HepG2 (cell line): Measurements from ENCODE around the gene PRDX2. TPM values are rescaled to one million over a fixed set of nuclear protein-coding genes. Genes with fewer than 3 reads are reported as not detected.

ENCODE experiments used
- AHR ChIP-seq: IDR thresholded peaks from 2 replicates; pipeline ENCODE4 v1.6.1; 2018; ENCODE audit warnings: missing genetic modification reagents, missing compliant biosample characterization
- CEBPB ChIP-seq: IDR thresholded peaks from 2 replicates; pipeline ENCODE4 v1.6.1; 2011; ENCODE audit warnings: low read depth, low read length, improper control_type of control experiment, borderline replicate concordance
- EEA1 ChIP-seq: sonication (generic); formaldehyde crosslinking; IDR thresholded peaks from 2 replicates; pipeline ENCODE4 v1.5.1; 2020; ENCODE audit warnings: mild to moderate bottlenecking, missing genetic modification reagents, borderline replicate concordance
- EED ChIP-seq: sonication (generic); formaldehyde crosslinking; IDR thresholded peaks from 2 replicates; pipeline ENCODE4 v1.5.0; 2020; ENCODE audit warnings: mild to moderate bottlenecking, missing genetic modification reagents
- HNRNPK ChIP-seq: fragments of 200-400 bp; formaldehyde crosslinking; IDR thresholded peaks from 2 replicates; pipeline ENCODE4 v1.6.1; 2018; ENCODE audit warnings: low read length, low read depth, moderate library complexity, mild to moderate bottlenecking; ENCODE audit not compliant: poor library complexity, severe bottlenecking
- MTF1 ChIP-seq: sonication (generic); formaldehyde crosslinking; IDR thresholded peaks from 2 replicates; pipeline ENCODE4 v1.5.0; 2020; ENCODE audit warnings: missing genetic modification reagents
- NBN ChIP-seq: fragments of 450-650 bp; conservative IDR thresholded peaks from 2 replicates; pipeline ENCODE4 v1.6.1; 2017
- NFYC ChIP-seq: IDR thresholded peaks from 2 replicates; pipeline ENCODE4 v1.6.1; 2016; ENCODE audit warnings: missing genetic modification reagents, missing compliant biosample characterization
- NR2F1 ChIP-seq, 2 experiments: fragments of 450-650 bp in 1 of 2; formaldehyde crosslinking in 1 of 2; IDR thresholded peaks; 2 replicates each; pipeline versions ENCODE4 v1.5.0 to v1.6.1; 2016 to 2020; ENCODE audit warnings: mild to moderate bottlenecking in 1 of 2, missing compliant biosample characterization in 1 of 2, missing genetic modification reagents in 1 of 2, moderate library complexity in 1 of 2
- RAD21 ChIP-seq: fragments of 450-650 bp; formaldehyde crosslinking; IDR thresholded peaks from 2 replicates; pipeline ENCODE4 v1.5.0; 2020; ENCODE audit warnings: mild to moderate bottlenecking
- SMYD3 ChIP-seq: sonication (generic); formaldehyde crosslinking; IDR thresholded peaks from 2 replicates; pipeline ENCODE4 v1.8.1; 2023; ENCODE audit warnings: mild to moderate bottlenecking, missing genetic modification reagents
- SOX5 ChIP-seq: IDR thresholded peaks from 2 replicates; pipeline ENCODE4 v1.6.1; 2016; ENCODE audit warnings: borderline replicate concordance
- SRY ChIP-seq: sonication (generic); formaldehyde crosslinking; IDR thresholded peaks from 2 replicates; pipeline ENCODE4 v1.8.0; 2022; ENCODE audit warnings: mild to moderate bottlenecking, missing genetic modification reagents
- TAF1 ChIP-seq: sonication (generic); formaldehyde crosslinking; IDR thresholded peaks from 2 replicates; pipeline ENCODE4 v1.4.0; 2020; ENCODE audit warnings: missing genetic modification reagents
- ZEB1 ChIP-seq: IDR thresholded peaks from 2 replicates; pipeline ENCODE4 v1.6.1; 2012; ENCODE audit warnings: mild to moderate bottlenecking, low read depth, inconsistent platforms; ENCODE audit not compliant: insufficient replicate concordance
- ZNF224 ChIP-seq: sonication (generic); formaldehyde crosslinking; IDR thresholded peaks from 2 replicates; pipeline ENCODE4 v1.5.0; 2020; ENCODE audit warnings: mild to moderate bottlenecking, missing genetic modification reagents
- ZNF282 ChIP-seq: fragments of 450-650 bp; IDR thresholded peaks from 2 replicates; pipeline ENCODE4 v1.6.1; 2018; ENCODE audit not compliant: partially characterized antibody
- ZNF788 ChIP-seq: sonication (generic); formaldehyde crosslinking; IDR thresholded peaks from 2 replicates; pipeline ENCODE4 v1.5.0; 2020; ENCODE audit warnings: mild to moderate bottlenecking, missing genetic modification reagents, borderline replicate concordance
- ZNF816 ChIP-seq: sonication (generic); formaldehyde crosslinking; IDR thresholded peaks from 2 replicates; pipeline ENCODE4 v1.8.0; 2022; ENCODE audit warnings: missing genetic modification reagents, mild to moderate bottlenecking, borderline replicate concordance
- ZNF850 ChIP-seq: sonication (generic); formaldehyde crosslinking; conservative IDR thresholded peaks from 2 replicates; pipeline ENCODE4 v1.9.0; 2021; ENCODE audit warnings: mild to moderate bottlenecking, missing genetic modification reagents
- ZSCAN22 ChIP-seq: sonication (generic); formaldehyde crosslinking; IDR thresholded peaks from 2 replicates; pipeline ENCODE4 v1.4.0; 2020; ENCODE audit warnings: mild to moderate bottlenecking, missing genetic modification reagents
- polyA plus RNA-seq, 8 experiments: library from polyadenylated mRNA; depleted of rRNA in 3 of 8; stranded (reverse) in 7 of 8; unstranded in 1 of 8; fragments of >200 nt; fragmentation: Illumina TruSeq in 4 of 8; extraction: Trizol in 4 of 8; gene quantifications; 2 replicates each; pipeline versions ENCODE4 v1.2.1 to v1.2.3, GENCODE V29; 2011 to 2016; ENCODE audit warnings: low read depth in 4 of 8, missing spikeins in 1 of 8, mixed read lengths in 1 of 8; ENCODE audit not compliant: insufficient read depth in 1 of 8
- total RNA-seq, 5 experiments: library from RNA; depleted of rRNA; stranded (reverse); fragments of >200 nt; fragmentation: Illumina TruSeq; extraction: Trizol; gene quantifications; 2 replicates each; pipeline ENCODE4 v1.2.3, GENCODE V29; 2016; ENCODE audit warnings: low read depth in 1 of 5
- TF ChIP-seq, protein P1 (sequence below): IDR thresholded peaks from 2 replicates; pipeline ENCODE4 v1.6.1; 2016; ENCODE audit warnings: low read depth, control low read depth
- TF ChIP-seq, protein P2 (sequence below): sonication (generic); formaldehyde crosslinking; IDR thresholded peaks from 2 replicates; pipeline ENCODE4 v1.4.0; 2020; ENCODE audit warnings: mild to moderate bottlenecking, missing genetic modification reagents
- TF ChIP-seq, protein P3 (sequence below): sonication (generic); formaldehyde crosslinking; IDR thresholded peaks from 2 replicates; pipeline ENCODE4 v1.4.0; 2020; ENCODE audit warnings: missing genetic modification reagents, borderline replicate concordance
- TF ChIP-seq, protein P4 (sequence below): sonication (generic); formaldehyde crosslinking; IDR thresholded peaks from 2 replicates; pipeline ENCODE4 v1.5.0; 2020; ENCODE audit warnings: mild to moderate bottlenecking, low read depth, missing genetic modification reagents, borderline replicate concordance
- TF ChIP-seq, protein P5 (sequence below): sonication (generic); formaldehyde crosslinking; IDR thresholded peaks from 2 replicates; pipeline ENCODE4 v1.5.0; 2020; ENCODE audit warnings: mild to moderate bottlenecking, missing genetic modification reagents, moderate library complexity

The PRDX2 gene
- total and polyA plus RNA-seq, 2 of the 13 experiments (the other 11 are each of a cell fraction or from before 2014, with no cell fraction given): 218 to 381 TPM

DNA sequence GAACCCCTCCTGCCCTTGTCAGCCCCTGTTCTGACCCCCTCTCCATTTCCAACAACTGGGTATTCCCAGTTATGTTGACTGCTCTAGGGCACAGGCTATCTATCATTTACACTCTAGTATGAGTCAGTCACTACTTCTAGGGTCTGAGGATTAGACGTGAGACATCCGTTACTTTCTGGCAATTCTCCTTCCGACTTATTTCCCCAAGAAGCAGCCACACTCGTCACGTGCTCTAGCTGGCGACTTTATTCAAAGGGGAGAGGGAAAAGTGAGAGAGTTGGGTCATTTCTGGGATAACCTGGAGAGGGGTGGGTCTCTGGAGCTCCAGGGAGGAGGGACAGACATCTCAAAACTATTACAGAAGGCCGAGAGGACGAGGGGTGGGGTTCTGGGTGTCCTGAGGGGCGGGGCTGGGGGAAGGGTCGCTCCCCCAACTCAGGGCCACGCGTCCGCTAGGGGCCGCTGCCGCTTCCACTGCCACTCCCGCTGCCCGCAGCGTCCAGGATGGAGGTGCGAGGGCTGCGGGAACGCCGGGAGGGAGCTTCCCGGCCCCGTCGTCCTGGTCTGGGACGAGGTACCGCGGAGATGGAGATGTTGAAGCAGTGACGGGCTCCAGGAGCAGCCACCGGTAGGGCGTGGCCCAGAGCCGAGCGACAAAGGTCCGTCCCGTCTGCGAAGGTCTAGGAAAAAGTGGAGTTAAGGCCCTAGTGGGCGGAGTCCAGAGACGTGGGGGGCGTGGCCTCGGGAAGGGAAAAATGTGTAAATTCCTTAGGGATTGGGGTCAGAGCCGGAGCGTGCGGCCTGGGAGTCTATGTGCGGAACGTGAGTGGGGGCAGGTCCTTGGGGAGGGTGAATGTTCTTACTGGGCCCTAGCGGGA, 23.9 kb upstream of the PRDX2 start (continued):
- TF ChIP-seq ZSCAN22 (CRISPR knock-in tag) (no peak), ZEB1 (no peak), NFYC (CRISPR knock-in tag) (no peak), NBN (no peak), MTF1 (CRISPR knock-in tag) (no peak), ZNF224 (no peak), SOX5 (CRISPR knock-in tag) (no peak), ZNF816 (no peak), ZNF788 (CRISPR knock-in tag) (no peak), ZNF282 (no peak), HNRNPK (peak; percentile 50), EEA1 (no peak), RAD21 (CRISPR knock-in tag) (no peak), EED (CRISPR knock-in tag) (no peak), CEBPB (no peak), SMYD3 (CRISPR knock-in tag) (no peak), SRY (no peak), AHR (CRISPR knock-in tag) (peak; percentile 58; the same call in 1 of the 2 replicates), ZNF850 (no peak), NR2F1 (CRISPR knock-in tag; IDR thresholded peaks at IDR 0.05) (no peak), TAF1 (CRISPR knock-in tag) (no peak)
- TF ChIP-seq, protein P1, sequence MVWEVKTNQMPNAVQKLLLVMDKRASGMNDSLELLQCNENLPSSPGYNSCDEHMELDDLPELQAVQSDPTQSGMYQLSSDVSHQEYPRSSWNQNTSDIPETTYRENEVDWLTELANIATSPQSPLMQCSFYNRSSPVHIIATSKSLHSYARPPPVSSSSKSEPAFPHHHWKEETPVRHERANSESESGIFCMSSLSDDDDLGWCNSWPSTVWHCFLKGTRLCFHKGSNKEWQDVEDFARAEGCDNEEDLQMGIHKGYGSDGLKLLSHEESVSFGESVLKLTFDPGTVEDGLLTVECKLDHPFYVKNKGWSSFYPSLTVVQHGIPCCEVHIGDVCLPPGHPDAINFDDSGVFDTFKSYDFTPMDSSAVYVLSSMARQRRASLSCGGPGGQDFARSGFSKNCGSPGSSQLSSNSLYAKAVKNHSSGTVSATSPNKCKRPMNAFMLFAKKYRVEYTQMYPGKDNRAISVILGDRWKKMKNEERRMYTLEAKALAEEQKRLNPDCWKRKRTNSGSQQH: no peak
- TF ChIP-seq, protein P2, sequence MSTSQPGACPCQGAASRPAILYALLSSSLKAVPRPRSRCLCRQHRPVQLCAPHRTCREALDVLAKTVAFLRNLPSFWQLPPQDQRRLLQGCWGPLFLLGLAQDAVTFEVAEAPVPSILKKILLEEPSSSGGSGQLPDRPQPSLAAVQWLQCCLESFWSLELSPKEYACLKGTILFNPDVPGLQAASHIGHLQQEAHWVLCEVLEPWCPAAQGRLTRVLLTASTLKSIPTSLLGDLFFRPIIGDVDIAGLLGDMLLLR (CRISPR knock-in tag): peak; percentile 18; the same call in 1 of the 2 replicates
- TF ChIP-seq, protein P3, sequence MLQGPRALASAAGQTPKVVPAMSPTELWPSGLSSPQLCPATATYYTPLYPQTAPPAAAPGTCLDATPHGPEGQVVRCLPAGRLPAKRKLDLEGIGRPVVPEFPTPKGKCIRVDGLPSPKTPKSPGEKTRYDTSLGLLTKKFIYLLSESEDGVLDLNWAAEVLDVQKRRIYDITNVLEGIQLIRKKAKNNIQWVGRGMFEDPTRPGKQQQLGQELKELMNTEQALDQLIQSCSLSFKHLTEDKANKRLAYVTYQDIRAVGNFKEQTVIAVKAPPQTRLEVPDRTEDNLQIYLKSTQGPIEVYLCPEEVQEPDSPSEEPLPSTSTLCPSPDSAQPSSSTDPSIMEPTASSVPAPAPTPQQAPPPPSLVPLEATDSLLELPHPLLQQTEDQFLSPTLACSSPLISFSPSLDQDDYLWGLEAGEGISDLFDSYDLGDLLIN (CRISPR knock-in tag): no peak
- TF ChIP-seq, protein P4, sequence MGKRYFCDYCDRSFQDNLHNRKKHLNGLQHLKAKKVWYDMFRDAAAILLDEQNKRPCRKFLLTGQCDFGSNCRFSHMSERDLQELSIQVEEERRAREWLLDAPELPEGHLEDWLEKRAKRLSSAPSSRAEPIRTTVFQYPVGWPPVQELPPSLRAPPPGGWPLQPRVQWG (CRISPR knock-in tag): no peak
- TF ChIP-seq, protein P5, sequence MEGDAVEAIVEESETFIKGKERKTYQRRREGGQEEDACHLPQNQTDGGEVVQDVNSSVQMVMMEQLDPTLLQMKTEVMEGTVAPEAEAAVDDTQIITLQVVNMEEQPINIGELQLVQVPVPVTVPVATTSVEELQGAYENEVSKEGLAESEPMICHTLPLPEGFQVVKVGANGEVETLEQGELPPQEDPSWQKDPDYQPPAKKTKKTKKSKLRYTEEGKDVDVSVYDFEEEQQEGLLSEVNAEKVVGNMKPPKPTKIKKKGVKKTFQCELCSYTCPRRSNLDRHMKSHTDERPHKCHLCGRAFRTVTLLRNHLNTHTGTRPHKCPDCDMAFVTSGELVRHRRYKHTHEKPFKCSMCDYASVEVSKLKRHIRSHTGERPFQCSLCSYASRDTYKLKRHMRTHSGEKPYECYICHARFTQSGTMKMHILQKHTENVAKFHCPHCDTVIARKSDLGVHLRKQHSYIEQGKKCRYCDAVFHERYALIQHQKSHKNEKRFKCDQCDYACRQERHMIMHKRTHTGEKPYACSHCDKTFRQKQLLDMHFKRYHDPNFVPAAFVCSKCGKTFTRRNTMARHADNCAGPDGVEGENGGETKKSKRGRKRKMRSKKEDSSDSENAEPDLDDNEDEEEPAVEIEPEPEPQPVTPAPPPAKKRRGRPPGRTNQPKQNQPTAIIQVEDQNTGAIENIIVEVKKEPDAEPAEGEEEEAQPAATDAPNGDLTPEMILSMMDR (CRISPR knock-in tag): peak; percentile 83
